ENCODE measurements around the gene KIF13A.
"Not testable (repeated sequence)": the region's sequence is repeated elsewhere in the genome, so short reads cannot be mapped to it uniquely, and the experiment has no call there.

The KIF13A gene

GRCh38 chr6:18022398-18023231 lies 35.2 kb upstream of the KIF13A start:
- DNase-seq (ENCODE audit: low read depth in 1 of 2, low spot score in 1 of 2) = no peak
- H3K27ac ChIP-seq (replicated peaks) = no peak overlapping the region

GRCh38 chr6:18021166-18021850 lies 33.9 kb upstream of the KIF13A start:
- H3K4me3 ChIP-seq (replicated peaks; ENCODE audit: insufficient read depth, low read length) = no peak overlapping the region
- no peak for DNase-seq (ENCODE audit: low read depth in 1 of 2, low spot score in 1 of 2)
- H3K27me3 ChIP-seq (ENCODE audit: insufficient read depth, poor library complexity, severe bottlenecking) = no peaks in the 10 kb centered on the region
- no peak overlapping the region for H3K27ac ChIP-seq (replicated peaks)
- no peak for TF ChIP-seq GABPA (IDR thresholded peaks at IDR 0.05; ENCODE audit: low read depth)
- no peak for TF ChIP-seq REST (IDR thresholded peaks at IDR 0.05; ENCODE audit: insufficient replicate concordance, low read depth)
- no peak for TF ChIP-seq POLR2AphosphoS5 (IDR thresholded peaks at IDR 0.05; ENCODE audit: low read depth)
- TF ChIP-seq SPI1 (IDR thresholded peaks at IDR 0.05; ENCODE audit: borderline replicate concordance, low read depth) = no peak
- TF ChIP-seq CTCF (IDR thresholded peaks at IDR 0.05; ENCODE audit: insufficient read depth, low read length) = no peak

More at GRCh38 chr6:18022398-18023231, 35.2 kb upstream of the KIF13A start:
- H3K27me3 ChIP-seq (ENCODE audit: insufficient read depth, poor library complexity, severe bottlenecking) = no peaks in the 10 kb centered on the region
- no peak overlapping the region for H3K4me3 ChIP-seq (replicated peaks; ENCODE audit: insufficient read depth, low read length)
- TF ChIP-seq REST (IDR thresholded peaks at IDR 0.05; ENCODE audit: insufficient replicate concordance, low read depth) (no peak), GABPA (IDR thresholded peaks at IDR 0.05; ENCODE audit: low read depth) (no peak), POLR2AphosphoS5 (IDR thresholded peaks at IDR 0.05; ENCODE audit: low read depth) (no peak), CTCF (IDR thresholded peaks at IDR 0.05; ENCODE audit: insufficient read depth, low read length) (no peak), SPI1 (IDR thresholded peaks at IDR 0.05; ENCODE audit: borderline replicate concordance, low read depth) (no peak)

- H3K4me3 ChIP-seq (replicated peaks; ENCODE audit: insufficient read depth, low read length); H3K27ac ChIP-seq (replicated peaks); DNase-seq (ENCODE audit: low read depth in 1 of 2, low spot score in 1 of 2); H3K27me3 ChIP-seq (ENCODE audit: insufficient read depth, poor library complexity, severe bottlenecking): not testable (repeated sequence)
Measured at GRCh38 chr6:18020545-18020944, 33.1 kb upstream of the KIF13A start.

All from HL-60 (cell line).